ENCODE data around the gene SURF6. TPM values are rescaled to one million over a fixed set of nuclear protein-coding genes. Genes with fewer than 3 reads are reported as not detected.
A peak's percentile ranks its signal among the peaks of the same experiment; 100 is the strongest.
"Not testable (repeated sequence)": the region's sequence is repeated elsewhere in the genome, so short reads cannot be mapped to it uniquely, and the experiment has no call there.

Gene SURF6
- total RNA-seq, 3 donors from 2014 or later (not counting 1 experiment from before 2014, with no cell fraction given), result 13.8 to 23.5 (median 21.3) TPM

DNA sequence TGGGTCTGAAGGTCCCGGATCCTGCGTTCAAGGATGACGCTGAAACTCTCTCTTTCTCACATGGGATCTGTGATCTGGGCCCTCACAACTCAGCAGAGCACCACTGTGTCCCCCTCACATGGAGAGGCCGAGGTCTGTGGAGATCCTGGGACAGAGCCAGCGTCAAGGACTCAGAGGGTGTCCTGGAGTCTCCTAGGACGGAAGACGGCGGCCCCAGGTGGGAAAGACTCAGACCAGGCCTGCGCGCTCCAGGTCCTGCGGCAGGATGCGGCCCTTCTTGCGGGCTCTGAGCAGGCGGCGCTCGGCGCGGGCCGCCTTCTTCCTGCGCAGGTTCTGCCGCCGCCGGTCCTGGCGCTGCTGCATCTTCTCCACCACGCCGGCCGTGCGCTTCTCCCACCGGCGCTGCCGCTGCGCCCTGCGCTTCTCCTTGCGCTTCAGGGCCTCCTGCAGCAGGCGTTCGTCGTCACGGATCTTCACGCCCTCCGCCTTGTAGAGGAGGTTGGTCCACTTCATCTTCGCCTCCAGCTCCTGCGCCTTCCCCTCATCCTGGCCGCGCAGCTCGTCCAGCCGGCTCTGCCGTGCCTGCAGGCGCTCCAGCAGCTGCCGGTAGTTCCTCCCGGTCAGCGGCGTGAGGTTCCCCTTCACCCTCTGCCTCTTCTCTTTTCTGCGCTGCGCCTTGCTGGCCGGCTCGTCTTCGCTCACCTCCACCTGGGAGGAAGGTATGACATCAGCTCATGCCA, 4.2 kb downstream of the SURF6 start:
- Mint-ChIP-seq H3K36me3 (peaks cover 7% of the 10 kb centered on the region), H3K4me1 (peaks cover 35 to 38% of the 10 kb centered on the region in 2 donors), H3K4me3 (no peak overlapping the region), H3K27ac (peak overlapping the region in 1 of 2 donors; percentile 31), H3K9me3 (no peaks in the 10 kb centered on the region), H3K27me3 (ENCODE audit: low read depth in 2 of 2) (no peaks in the 10 kb centered on the region)
- Histone ChIP-seq H3K9me3 (ENCODE audit: control insufficient read depth, insufficient read depth, low read length) (no peaks in the 10 kb centered on the region), H3K27me3 (ENCODE audit: control insufficient read depth, insufficient read depth, low read length) (no peaks in the 10 kb centered on the region), H3K4me1 (ENCODE audit: control insufficient read depth, insufficient read depth, low read length) (peaks cover 22% of the 10 kb centered on the region), H3K27ac (ENCODE audit: low read length) (no peak overlapping the region), H3K4me3 (ENCODE audit: low read length) (no peak overlapping the region), H3K36me3 (ENCODE audit: control insufficient read depth, insufficient read depth, low read length) (peaks cover 42% of the 10 kb centered on the region)
- intact Hi-C loops (cut with micrococcal nuclease), result no loop called here
- TF ChIP-seq, protein P1, sequence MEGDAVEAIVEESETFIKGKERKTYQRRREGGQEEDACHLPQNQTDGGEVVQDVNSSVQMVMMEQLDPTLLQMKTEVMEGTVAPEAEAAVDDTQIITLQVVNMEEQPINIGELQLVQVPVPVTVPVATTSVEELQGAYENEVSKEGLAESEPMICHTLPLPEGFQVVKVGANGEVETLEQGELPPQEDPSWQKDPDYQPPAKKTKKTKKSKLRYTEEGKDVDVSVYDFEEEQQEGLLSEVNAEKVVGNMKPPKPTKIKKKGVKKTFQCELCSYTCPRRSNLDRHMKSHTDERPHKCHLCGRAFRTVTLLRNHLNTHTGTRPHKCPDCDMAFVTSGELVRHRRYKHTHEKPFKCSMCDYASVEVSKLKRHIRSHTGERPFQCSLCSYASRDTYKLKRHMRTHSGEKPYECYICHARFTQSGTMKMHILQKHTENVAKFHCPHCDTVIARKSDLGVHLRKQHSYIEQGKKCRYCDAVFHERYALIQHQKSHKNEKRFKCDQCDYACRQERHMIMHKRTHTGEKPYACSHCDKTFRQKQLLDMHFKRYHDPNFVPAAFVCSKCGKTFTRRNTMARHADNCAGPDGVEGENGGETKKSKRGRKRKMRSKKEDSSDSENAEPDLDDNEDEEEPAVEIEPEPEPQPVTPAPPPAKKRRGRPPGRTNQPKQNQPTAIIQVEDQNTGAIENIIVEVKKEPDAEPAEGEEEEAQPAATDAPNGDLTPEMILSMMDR (IDR thresholded peaks at IDR 0.05), result no peak
- WGBS (ENCODE audit: insufficient coverage), result 98% methylated on average over 57 of the region's 57 CpGs
- DNase-seq (peak in 1 of 2 donors; percentile 11), ATAC-seq (no peak)

DNA sequence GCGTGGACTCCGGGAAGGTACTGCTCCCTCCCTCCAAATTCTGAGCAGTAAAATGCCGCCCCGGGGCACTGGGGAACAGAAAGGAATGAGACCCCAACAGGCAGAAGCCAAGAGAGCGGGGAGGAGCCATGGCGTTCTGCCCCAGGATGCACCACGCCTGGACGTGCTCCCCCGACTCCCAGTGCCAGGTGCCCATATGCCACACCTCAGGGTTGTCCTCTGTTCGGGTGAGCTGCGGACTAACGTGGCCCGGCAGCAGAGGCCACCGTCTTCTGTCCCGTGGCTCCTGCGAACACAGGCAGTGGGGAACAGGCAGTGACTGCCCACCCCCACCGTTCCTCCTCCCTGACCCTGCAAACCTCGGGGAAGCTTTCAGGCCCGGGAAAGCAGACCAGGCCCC, 4.8 kb downstream of the SURF6 start:
- Mint-ChIP-seq H3K4me3 (no peak overlapping the region), H3K9me3 (no peaks in the 10 kb centered on the region), H3K27me3 (ENCODE audit: low read depth in 2 of 2) (no peaks in the 10 kb centered on the region), H3K27ac (no peak overlapping the region), H3K4me1 (peaks cover 35 to 36% of the 10 kb centered on the region in 2 donors), H3K36me3 (peaks cover 7% of the 10 kb centered on the region)
- Histone ChIP-seq H3K4me3 (ENCODE audit: low read length) (no peak overlapping the region), H3K4me1 (ENCODE audit: control insufficient read depth, insufficient read depth, low read length) (peaks cover 16% of the 10 kb centered on the region), H3K36me3 (ENCODE audit: control insufficient read depth, insufficient read depth, low read length) (peaks cover 42% of the 10 kb centered on the region), H3K9me3 (ENCODE audit: control insufficient read depth, insufficient read depth, low read length) (no peaks in the 10 kb centered on the region), H3K27me3 (ENCODE audit: control insufficient read depth, insufficient read depth, low read length) (no peaks in the 10 kb centered on the region), H3K27ac (ENCODE audit: low read length) (no peak overlapping the region)
- ATAC-seq (no peak), DNase-seq (no peak)
- 93% methylated on average over 19 of the region's 19 CpGs for WGBS (ENCODE audit: insufficient coverage)
- TF ChIP-seq, protein P1 (IDR thresholded peaks at IDR 0.05), result no peak
- intact Hi-C loops (cut with micrococcal nuclease), result no loop called here

DNA sequence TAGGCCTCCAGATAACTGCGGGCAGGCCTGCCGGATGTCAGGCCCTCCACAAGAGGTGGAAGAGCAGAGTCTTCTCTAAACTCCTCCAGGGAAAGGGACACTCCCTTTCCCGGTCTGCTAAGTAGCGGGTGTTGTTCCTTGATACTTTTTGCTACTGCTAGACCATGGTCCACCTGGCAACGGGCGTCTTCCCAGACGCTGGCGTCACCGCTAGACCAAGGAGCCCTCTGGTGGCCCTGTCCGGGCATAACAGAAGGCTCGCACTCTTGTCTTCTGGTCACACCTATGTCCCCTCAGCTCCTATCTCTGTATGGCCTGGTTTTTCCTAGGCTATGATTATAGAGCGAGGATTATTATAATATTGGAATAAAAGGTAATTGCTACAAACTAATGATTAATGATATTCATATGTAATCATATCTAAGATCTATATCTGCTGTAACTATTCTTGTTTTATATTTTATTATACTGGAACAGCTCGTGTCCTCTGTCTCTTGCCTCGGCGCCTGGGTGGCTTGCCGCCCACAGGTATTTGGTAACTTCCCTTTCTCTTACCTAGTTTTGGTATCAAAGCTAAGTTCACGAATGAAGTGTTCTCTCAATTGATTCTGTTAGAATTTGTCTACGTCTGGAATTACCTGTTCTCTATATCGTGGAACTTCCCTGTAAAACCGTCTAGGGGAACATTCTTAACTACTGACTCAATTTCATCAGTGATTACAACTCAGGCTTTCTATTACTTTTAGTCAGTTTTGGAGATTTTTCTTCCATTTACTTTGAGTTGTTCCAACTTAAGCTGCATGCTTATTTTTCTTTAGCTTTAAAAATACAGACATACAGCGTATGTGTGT, 6.5 kb downstream of the SURF6 start:
- H3K27me3 Mint-ChIP-seq (ENCODE audit: low read depth in 2 of 2); DNase-seq; H3K4me3 Mint-ChIP-seq; H3K27me3 ChIP-seq (ENCODE audit: control insufficient read depth, insufficient read depth, low read length); H3K27ac Mint-ChIP-seq; H3K4me3 ChIP-seq (ENCODE audit: low read length); H3K9me3 ChIP-seq (ENCODE audit: control insufficient read depth, insufficient read depth, low read length); intact Hi-C loops (cut with micrococcal nuclease); H3K9me3 Mint-ChIP-seq; H3K27ac ChIP-seq (ENCODE audit: low read length); H3K4me1 ChIP-seq (ENCODE audit: control insufficient read depth, insufficient read depth, low read length); H3K36me3 Mint-ChIP-seq; ATAC-seq: not testable (repeated sequence)
- peaks cover 42% of the 10 kb centered on the region for H3K36me3 ChIP-seq (ENCODE audit: control insufficient read depth, insufficient read depth, low read length)
- 67% methylated on average over 19 of the region's 21 CpGs for WGBS (ENCODE audit: insufficient coverage)
- TF ChIP-seq, protein P1 (IDR thresholded peaks at IDR 0.05), result peak; percentile 37
- H3K4me1 Mint-ChIP-seq, result peaks cover 22% of the 10 kb centered on the region in 2 donors
